ENCODE measurements around the gene ZMYND19. TPM values are rescaled to one million over a fixed set of nuclear protein-coding genes. Genes with fewer than 3 reads are reported as not detected.
A peak's percentile ranks its signal among the peaks of the same experiment; 100 is the strongest.
"Not testable (repeated sequence)": the region's sequence is repeated elsewhere in the genome, so short reads cannot be mapped to it uniquely, and the experiment has no call there.

ZMYND19 gene
- polyA plus RNA-seq, 4 donors = 18.9 to 27.5 (median 20.5) TPM

- DNase-seq (ENCODE audit: low read depth in 4 of 4, low spot score in 3 of 4) = no peak
Measured at GRCh38 chr9:137564134-137564533, 26.2 kb downstream of the ZMYND19 start.

GRCh38 chr9:137558127-137558526 is 32.2 kb downstream of the ZMYND19 start:
- no peak for DNase-seq (ENCODE audit: low read depth in 4 of 4, low spot score in 3 of 4)

- no peak for DNase-seq (ENCODE audit: low read depth in 4 of 4, low spot score in 3 of 4)
Measured at GRCh38 chr9:137556069-137556838, 34.1 kb downstream of the ZMYND19 start.

DNA sequence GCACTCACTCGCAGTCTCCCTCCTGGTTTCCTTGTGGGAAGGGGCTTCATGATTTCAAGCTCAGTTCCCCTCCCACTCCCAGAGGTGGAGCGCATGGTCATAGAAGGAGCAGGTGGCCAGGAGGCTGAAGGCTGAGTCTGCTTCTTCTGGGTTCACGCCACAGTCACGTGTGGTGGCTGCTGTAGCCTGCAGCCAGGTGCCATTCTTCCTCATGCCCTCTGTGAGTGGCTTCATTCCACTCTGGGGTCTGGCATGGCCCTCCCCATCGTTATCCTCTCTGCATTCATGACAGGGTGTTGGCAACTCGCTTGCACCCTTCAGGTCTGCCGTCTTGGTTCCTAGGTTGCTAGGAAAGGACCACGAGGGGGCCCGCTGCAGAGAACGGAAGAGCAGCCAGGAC is 35.1 kb downstream of the ZMYND19 start:
- DNase-seq (ENCODE audit: low read depth in 4 of 4, low spot score in 3 of 4) = no peak

DNA sequence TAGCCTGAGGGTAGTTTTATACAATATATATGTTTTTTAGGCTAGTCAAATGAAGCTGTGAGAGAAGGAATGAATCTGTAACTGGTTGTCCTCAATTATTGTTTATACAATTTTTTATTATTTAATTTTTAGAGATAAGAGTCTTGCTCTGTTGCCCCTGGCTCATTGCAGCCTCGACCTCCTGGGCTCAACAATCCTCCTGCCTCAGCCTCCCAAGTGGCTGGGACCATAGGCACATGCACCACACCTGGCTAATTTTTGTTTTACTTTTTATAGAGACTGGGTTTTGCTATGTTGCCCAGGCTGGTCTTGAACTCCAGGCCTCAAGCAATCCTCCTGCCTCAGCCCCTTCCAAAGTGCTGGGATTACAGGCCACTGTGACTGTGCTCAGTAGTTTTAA is 36.0 kb downstream of the ZMYND19 start:
- DNase-seq (ENCODE audit: low read depth in 4 of 4, low spot score in 3 of 4) = no peak

- DNase-seq (ENCODE audit: low read depth in 4 of 4, low spot score in 3 of 4) = not testable (repeated sequence)
Measured at GRCh38 chr9:137553654-137554053, 36.7 kb downstream of the ZMYND19 start.

GRCh38 chr9:137552022-137552768 is 38.1 kb downstream of the ZMYND19 start:
- no peak for DNase-seq (ENCODE audit: low read depth in 4 of 4, low spot score in 3 of 4)

DNA sequence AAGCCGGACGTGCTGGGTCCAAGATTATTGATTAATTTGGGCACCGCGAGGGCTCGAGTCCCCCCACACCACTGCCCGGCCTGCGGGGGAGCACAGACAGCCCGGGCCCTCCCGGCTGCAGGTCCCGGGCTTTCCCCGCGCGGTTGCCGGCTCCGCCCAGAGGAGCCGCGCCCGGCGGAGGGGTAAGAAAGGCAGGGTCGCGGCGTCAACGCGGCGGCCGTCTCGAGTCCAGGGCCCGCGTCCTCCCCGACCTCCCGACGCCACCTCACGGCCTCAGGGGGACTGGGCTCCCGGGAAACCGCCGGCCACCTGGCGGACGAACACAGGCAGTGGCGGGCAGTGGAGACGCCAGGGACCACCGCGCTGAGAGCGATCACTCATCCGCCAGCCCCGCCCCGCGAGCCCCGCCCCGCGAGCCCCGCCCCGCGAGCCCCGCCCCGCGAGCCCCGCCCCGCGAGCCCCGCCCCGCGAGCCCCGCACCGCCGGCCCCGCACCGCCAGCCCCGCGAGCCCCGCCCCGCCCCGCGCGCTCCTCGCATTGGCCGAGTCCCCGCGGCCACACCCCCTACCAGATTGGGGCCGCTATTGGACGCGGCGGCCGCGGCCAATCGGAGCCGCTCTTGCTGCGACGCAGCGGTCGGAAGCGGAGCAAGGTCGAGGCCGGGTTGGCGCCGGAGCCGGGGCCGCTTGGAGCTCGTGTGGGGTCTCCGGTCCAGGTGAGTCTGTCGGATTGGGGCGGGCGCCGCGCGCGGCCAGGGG is 38.9 kb downstream of the ZMYND19 start, which contains the start of gene MRPL41:
TSS of gene MRPL41 (plus strand) at position 616 of the 758 bp plus-strand sequence. CDS start 203 bp downstream, outside the sequence.
- peak in 3 of 4 donors; percentile 64 to 73 (median 69) for DNase-seq (ENCODE audit: low read depth in 4 of 4, low spot score in 3 of 4)

DNA sequence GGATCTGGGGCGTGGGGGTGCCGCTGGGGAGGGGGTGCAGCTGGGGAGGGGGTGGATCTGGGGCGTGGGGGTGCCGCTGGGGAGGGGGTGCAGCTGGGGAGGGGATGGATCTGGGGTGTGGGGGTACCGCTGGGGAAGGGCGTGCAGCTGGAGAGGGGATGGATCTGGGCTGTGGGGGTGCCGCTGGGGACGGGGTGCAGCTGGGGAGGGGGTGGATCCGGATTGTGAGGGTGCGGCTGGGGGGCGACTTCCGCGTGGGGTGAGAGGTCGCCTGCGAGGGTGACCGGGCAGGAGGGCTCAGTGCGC is 39.4 kb downstream of the ZMYND19 start:
- DNase-seq (ENCODE audit: low read depth in 4 of 4, low spot score in 3 of 4) = not testable (repeated sequence)

DNA sequence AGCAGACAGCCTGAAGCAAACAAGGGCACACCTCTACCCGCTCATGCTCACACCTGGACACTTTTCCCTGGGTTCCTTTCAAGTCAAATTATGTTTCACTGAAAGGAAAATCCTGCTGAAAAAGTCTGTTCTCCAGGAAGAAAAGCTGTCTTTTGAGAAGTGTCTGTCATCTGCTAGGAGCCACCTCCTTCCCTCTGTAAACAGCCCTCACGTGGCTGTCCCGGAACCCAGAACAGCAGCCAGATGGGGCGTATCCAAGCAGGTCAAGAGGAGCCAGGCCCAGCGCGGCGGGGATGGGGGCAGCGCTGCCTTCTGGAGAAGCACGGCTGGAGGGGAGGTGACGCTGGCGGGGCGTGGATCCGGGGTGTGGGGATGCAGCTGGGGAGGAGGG is 40.1 kb downstream of the ZMYND19 start, which contains the start of gene PNPLA7:
TSS of gene PNPLA7 (minus strand) at position 172 of the 391 bp plus-strand sequence. CDS start 205 bp downstream, outside the sequence.
- peak; percentile 68 to 74 (median 73) for DNase-seq (ENCODE audit: low read depth in 4 of 4, low spot score in 3 of 4)

DNA sequence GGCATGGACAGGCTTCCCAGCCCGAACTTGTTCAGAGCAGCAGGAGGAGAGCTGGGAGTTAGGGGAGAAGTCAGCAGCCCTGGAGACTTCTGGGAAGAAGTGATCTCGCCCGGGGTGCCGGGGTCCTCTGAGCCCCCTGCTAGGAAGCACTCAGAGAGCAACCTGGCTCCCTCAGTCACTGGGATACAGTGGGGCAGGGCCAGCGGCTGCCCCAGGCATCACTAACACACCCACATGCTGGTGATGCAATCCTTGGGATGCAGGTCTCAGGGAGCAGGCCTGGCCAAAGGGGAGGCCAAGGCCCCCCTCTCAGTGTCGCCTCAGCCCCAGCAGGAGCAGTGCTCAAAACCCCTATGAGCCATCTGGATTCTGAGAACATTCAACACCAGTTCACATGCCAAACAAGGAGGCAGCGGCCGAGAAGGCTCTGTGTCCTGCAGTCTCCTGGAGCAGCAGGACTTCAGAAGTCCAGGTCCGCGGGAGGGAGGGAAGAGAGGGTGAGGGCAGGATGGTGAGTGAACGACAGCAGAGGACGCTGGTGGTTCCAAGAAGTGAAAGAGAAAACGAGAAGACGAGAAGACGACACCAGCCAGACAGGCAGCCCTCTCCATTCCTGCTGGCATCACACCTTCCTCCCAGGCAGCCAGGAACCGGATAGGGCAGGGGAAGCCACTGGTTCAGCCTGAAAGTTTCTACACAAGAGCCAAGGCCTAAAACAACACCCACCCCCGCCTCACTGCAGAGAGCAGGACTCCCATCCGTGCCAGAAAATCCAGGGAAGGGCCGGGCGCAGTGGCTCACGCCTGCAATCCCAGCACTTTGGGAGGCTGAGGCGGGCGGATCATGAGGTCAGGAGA is 42.4 kb downstream of the ZMYND19 start:
- DNase-seq (ENCODE audit: low read depth in 4 of 4, low spot score in 3 of 4) = no peak

DNA sequence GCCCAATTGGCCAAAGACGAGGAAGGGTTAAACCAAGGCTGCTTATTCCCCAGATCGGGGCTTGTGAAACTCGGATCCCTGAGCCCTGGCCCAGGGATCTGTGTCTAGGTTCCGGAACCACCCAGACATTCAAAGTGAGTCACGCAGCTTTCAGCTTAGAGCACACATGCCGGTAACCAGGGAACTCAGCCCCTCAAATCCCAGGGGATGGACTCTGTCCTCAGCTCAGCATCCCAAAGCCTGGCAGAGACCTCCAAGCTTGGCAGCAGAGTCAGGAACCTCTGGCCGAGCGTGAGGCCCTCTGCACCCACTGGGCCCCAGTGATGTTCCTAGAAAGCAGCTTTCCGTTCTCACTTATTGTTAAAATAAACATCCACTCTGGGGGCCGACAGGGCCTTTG is 45.2 kb downstream of the ZMYND19 start:
- no peak for DNase-seq (ENCODE audit: low read depth in 4 of 4, low spot score in 3 of 4)

- DNase-seq (ENCODE audit: low read depth in 4 of 4, low spot score in 3 of 4) = no peak
Measured at GRCh38 chr9:137544176-137544760, 46.0 kb downstream of the ZMYND19 start.

DNA sequence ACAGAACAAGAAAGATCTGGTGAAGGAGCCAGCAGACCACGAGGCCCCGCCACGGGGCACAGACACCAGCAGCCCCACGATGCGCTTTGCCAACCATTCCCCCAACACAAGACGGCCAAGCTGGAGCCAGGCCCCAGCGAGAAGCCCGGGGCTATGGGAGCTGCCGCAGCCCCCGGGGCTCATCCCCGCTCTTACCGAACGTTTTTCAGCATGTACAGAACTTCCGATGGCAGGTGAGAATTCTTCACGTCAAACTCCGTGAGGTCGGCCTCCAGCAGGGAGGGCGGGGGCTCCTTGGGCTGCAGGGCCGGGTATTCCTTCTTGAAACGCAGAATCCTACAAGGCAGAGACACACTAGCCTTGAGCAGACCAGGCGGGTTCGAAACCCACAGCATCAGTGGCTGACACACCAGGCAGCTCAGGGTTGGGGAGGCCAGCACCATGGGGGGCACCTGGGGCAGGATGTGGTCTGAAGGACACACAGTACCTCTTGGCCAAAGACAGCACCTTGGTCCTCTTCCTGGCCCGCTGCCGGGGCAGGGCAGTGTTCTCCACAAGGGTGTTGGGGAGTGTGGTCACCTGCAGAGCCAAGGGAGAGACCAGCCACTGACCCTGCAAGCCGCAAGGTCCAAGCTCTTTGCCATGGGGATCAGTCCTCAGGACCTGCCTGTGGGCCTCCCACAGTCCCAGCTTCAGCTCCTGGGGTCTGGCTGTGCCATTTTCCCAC is 46.9 kb downstream of the ZMYND19 start:
- DNase-seq (ENCODE audit: low read depth in 4 of 4, low spot score in 3 of 4) = no peak

DNA sequence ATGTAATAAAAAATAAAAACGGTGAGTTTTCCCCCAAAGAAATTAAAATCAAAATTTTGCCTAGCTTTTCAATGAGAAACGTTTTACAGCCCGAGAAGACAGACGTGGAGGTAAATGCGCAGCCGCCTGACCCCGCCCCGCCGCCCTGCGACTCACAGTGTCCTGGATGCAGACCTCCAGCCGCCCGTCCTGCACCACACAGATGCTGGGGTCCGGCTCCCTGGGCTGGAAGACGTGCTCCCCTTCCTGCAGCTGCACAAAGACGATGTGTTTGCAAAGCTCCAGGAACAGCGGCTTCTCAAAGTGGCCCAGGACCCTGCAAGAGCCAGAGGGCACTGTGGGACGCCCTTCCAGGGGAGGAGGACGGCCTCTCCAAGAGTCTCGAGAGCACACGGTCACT is 47.8 kb downstream of the ZMYND19 start:
- DNase-seq (ENCODE audit: low read depth in 4 of 4, low spot score in 3 of 4) = no peak

DNA sequence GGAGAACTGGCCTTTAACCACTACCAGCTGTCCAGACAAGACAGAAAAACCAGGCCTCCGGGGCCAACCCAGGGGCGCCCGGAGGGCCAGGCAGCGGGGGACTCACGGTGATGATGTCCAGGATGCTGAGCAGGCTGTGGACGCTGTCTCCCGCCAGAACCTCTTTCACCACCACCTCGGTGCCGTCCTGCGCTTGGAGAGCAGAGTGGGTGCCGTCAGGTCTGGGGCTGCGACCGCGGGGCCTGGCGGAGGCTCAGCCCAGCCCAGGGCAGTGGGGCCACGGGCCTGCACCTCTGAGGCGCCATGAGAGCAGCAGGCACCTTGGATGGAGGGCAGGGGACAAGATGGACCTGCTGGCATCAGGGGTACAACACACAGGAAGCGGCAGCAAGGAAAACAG is 49.8 kb downstream of the ZMYND19 start:
- no peak for DNase-seq (ENCODE audit: low read depth in 4 of 4, low spot score in 3 of 4)

GRCh38 chr9:137538058-137538457 is 52.3 kb downstream of the ZMYND19 start:
- DNase-seq (ENCODE audit: low read depth in 4 of 4, low spot score in 3 of 4) = no peak

DNA sequence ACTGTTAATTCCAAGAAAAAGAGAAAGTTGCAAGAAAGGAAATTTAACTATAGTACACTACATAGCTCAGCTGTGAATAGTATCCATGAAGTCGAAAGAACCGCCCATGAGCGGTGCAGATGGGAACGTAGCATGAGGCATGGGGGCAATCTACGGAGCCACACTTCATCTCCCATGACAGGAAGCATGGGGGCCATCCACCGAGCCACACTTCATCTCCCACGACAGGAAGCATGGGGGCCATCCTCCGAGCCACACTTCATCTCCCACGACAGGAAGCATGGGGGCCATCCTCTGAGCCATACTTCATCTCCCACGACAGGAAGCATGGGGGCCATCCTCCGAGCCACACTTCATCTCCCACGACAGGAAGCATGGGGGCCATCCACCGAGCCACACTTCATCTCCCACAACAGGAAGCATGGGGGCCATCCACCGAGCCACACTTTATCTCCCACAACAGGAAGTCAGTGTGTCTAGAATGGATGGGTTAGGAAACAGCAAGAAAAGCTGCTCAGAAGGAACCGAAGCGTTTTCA is 53.6 kb downstream of the ZMYND19 start:
- DNase-seq (ENCODE audit: low read depth in 4 of 4, low spot score in 3 of 4) = not testable (repeated sequence)

DNA sequence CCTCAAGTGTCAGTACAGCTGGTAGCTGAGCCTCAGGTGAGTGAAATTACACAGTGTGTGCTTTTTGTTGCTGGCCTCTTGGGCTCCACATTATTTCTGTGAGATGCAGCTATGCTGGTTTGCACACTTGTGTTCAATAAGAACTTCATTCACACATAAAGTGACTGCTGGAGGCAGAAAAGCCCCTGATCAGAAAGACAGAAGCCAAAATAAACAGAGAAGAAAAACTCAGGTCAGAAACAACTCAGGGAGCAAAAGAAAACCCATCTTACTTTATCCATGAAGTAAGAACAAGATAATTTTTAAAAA is 55.2 kb downstream of the ZMYND19 start:
- no peak for DNase-seq (ENCODE audit: low read depth in 4 of 4, low spot score in 3 of 4)

Data from left renal pelvis (tissue), 4 donors.